Right lobe of liver (tissue), 6 donors: ENCODE data around the gene AKT1S1. TPM values are rescaled to one million over a fixed set of nuclear protein-coding genes. Genes with fewer than 3 reads are reported as not detected.

ENCODE experiments used
- ATAC-seq, 4 donors: fragments of 200-7000 bp; cut with Tn5 transposase; one replicate each; pipeline ENCODE4 v1.9.1; 2020; ENCODE audit warnings: mild to moderate bottlenecking in 4 of 4, moderate library complexity in 4 of 4
- DNase-seq, 3 donors: peaks; one replicate each; pipeline ENCODE4 v3.0.0-alpha.2; 2020
- H3K27ac ChIP-seq, 3 donors: fragments of 200-600 bp; one replicate each; pipeline ENCODE4 v1.8.0; 2022
- H3K27me3 ChIP-seq, 2 donors: fragments of 200-600 bp; one replicate each; pipeline ENCODE4 v1.8.0; 2022
- H3K36me3 ChIP-seq, 4 donors: fragments of 200-600 bp; sonication (generic) in 1 of 4; one replicate each; pipeline versions ENCODE4 v1.5.1 to v1.8.0; 2017 to 2022; ENCODE audit warnings: control low read depth in 1 of 4
- H3K4me1 ChIP-seq, 4 donors: fragments of 200-600 bp; sonication (generic) in 1 of 4; one replicate each; pipeline versions ENCODE4 v1.5.1 to v1.8.0; 2017 to 2022; ENCODE audit warnings: control low read depth in 1 of 4
- H3K4me3 ChIP-seq, 3 donors: fragments of 200-600 bp; one replicate each; pipeline ENCODE4 v1.8.0; 2022
- H3K9me3 ChIP-seq, 4 donors: fragments of 200-600 bp; sonication (generic) in 1 of 4; one replicate each; pipeline versions ENCODE4 v1.5.1 to v1.8.0; 2017 to 2022; ENCODE audit warnings: control low read depth in 1 of 4
- POLR2A ChIP-seq: fragments of 450-650 bp; IDR thresholded peaks from one replicate; pipeline ENCODE4 v1.6.1; 2017; ENCODE audit warnings: antibody characterized with exemption, mild to moderate bottlenecking
- WGBS: methylation state at CpG from one replicate; pipeline ENCODE4 v1.1.6; 2018; ENCODE audit warnings: low coverage, low lambda C conversion rate; ENCODE audit not compliant: insufficient coverage; ENCODE audit errors: missing lambda C conversion rate; 5-methylcytosine and 5-hydroxymethylcytosine counted together
- intact Hi-C, 2 donors: fragments of 100-400 bp; cut with DNase I; formaldehyde crosslinking; loops; one replicate each; pipeline versions ENCODE4 v1.11.2 to v1.14.1; 2022
- total RNA-seq, 6 experiments: library from RNA; depleted of rRNA in 2 of 6; stranded (reverse); fragments of >200 nt in 2 of 6; fragmentation: NEBNext Ultra II Directional in 3 of 6; extraction: Animal tissue kit (Norgen Biotek cat#: 25700) in 3 of 6; gene quantifications; one replicate each; pipeline versions ENCODE4 v1.1.0 to v1.2.4, GENCODE V29; 2016 to 2023
- TF ChIP-seq, protein P1 (sequence below), 4 donors: fragments of 200-600 bp in 3 of 4; fragments of 450-650 bp in 1 of 4; IDR thresholded peaks; one replicate each; pipeline versions ENCODE4 v1.5.1 to v1.8.0; 2016 to 2022; ENCODE audit warnings: antibody characterized with exemption in 4 of 4, mild to moderate bottlenecking in 2 of 4
- donor health status: DM: no; HTN: yes; CAD: no.
- donor health status: DM: no; HTN: no; CAD: no.
- donor health status: DM: no; HTN: no; CAD: no.
- donor health status: DM: no; HTN: yes; CAD: no.
- donor health status: DM: no; HTN: yes; CAD: no.

AKT1S1 gene
- total RNA-seq, 6 experiments from 2014 or later, result 18.2 to 27.0 (median 22.4) TPM

DNA sequence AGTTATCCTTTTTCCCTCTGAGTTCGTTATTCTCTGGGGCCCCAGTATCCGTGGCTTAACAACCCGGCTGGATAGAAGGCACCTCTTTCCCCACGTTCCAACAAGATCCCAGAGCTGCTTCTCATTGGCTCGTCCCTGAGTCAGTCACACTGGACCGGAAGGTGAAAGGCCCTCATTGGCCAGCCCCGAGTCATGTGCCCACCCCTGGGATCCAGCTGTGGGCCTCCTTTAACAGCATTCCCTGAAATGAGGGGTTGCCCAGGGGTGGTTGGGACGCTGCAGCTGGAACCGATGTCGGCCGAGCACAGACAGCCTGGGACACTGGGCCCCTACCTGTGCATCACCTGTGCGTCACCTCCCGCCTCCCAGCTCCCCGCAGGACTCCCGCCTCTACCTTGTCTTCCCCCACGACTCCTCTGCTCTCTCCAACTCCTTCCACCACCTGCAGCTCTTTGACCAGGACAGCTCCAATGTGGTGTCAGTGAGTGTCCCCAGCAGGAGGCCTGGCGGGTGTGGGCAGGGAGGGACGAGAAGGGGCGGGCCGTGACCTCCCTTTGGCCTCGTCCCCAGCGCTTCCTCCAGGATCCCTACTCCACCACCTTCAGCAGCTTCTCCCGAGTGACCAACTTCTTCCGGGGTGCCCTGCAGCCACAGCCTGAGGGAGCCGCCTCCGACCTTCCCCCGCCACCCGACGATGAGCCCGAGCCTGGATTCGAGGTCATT is 4.7 kb upstream of the AKT1S1 start:
- intact Hi-C loops, result no loop called here
- DNase-seq (peak in 1 of 3 donors; percentile 54), ATAC-seq (no peak)
- Histone ChIP-seq H3K9me3 (no peaks in the 10 kb centered on the region), H3K27ac (no peak overlapping the region), H3K4me3 (no peak overlapping the region), H3K36me3 (peaks cover 3 to 68% (median 34%) of the 10 kb centered on the region in 4 donors), H3K27me3 (no peaks in the 10 kb centered on the region), H3K4me1 (peaks cover 0 to 7% (median 3%) of the 10 kb centered on the region in 4 donors)
- TF ChIP-seq, protein P1, sequence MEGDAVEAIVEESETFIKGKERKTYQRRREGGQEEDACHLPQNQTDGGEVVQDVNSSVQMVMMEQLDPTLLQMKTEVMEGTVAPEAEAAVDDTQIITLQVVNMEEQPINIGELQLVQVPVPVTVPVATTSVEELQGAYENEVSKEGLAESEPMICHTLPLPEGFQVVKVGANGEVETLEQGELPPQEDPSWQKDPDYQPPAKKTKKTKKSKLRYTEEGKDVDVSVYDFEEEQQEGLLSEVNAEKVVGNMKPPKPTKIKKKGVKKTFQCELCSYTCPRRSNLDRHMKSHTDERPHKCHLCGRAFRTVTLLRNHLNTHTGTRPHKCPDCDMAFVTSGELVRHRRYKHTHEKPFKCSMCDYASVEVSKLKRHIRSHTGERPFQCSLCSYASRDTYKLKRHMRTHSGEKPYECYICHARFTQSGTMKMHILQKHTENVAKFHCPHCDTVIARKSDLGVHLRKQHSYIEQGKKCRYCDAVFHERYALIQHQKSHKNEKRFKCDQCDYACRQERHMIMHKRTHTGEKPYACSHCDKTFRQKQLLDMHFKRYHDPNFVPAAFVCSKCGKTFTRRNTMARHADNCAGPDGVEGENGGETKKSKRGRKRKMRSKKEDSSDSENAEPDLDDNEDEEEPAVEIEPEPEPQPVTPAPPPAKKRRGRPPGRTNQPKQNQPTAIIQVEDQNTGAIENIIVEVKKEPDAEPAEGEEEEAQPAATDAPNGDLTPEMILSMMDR (IDR thresholded peaks at IDR 0.05), result no peak
- no peak for TF ChIP-seq POLR2A
- 91% methylated on average over 13 of the region's 31 CpGs for WGBS

DNA sequence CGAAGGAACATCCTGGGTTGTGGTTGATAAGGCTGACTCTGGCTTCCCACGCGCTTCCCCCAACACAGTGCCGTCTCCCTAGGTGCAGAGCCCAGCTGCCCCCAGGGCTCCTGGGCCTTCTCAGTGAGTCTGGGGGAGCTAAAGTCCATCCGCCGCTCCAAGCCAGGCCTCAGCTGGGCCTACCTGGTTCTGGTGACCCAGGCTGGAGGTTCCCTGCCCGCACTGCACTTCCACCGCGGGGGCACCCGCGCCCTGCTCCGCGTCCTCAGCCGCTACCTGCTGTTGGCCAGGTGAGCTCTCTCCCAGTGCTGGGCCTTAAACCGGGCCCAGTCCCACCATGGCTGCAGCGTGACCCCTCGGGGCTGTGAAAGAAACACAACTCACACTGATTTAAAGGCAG is 4.0 kb upstream of the AKT1S1 start:
- DNase-seq, result peak in 1 of 3 donors; percentile 51
- Histone ChIP-seq H3K4me3 (no peak overlapping the region), H3K36me3 (peaks cover 3 to 68% (median 34%) of the 10 kb centered on the region in 4 donors), H3K9me3 (no peaks in the 10 kb centered on the region), H3K27ac (no peak overlapping the region), H3K4me1 (peaks cover 0 to 7% (median 3%) of the 10 kb centered on the region in 4 donors), H3K27me3 (no peaks in the 10 kb centered on the region)
- ATAC-seq, result no peak
- TF ChIP-seq, protein P1 (IDR thresholded peaks at IDR 0.05), result no peak
- no peak for TF ChIP-seq POLR2A
- intact Hi-C loops, result no loop called here
- WGBS, result no CpG with 5 or more reads among the region's 17 CpGs

DNA sequence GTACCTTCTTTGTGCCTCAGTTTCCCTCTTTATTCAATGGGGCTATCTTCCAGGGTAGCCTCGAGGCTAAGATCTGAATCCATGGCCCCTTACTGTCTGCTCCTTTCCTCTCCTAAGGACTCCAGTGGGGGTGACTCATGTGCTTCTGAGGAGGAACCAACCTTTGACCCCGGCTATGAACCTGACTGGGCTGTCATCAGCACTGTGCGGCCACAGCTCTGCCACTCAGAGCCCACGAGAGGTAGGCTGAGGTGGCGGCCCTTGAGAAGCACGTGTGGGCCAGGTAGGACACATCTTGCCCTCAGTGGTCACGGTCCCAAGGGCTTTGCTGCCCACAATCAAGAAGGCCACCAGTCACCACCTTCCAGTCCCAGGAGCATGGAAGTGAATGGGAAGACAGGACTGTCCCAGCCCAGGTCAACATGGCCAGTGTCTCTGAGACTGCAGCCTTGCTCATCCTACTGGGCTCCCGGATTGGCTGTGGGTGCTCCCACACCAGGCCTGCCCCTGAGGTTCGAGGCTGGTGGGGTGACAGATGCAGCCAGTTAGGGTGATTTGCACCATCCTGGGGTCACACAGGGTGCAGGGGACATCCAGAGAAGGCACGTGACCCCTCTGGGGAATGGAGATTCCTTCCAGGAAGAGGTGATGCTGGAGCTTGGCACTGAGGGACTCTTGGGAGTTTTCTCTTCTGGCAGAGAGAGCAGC is 3.2 kb upstream of the AKT1S1 start:
- DNase-seq (peak in 1 of 3 donors; percentile 53), ATAC-seq (no peak)
- H3K4me1 ChIP-seq, result peaks cover 0 to 13% (median 6%) of the 10 kb centered on the region in 4 donors
- intact Hi-C loops, result no loop called here
- WGBS, result 83% methylated on average over 1 of the region's 10 CpGs
- H3K36me3 ChIP-seq, result peaks cover 3 to 60% (median 34%) of the 10 kb centered on the region in 4 donors
- TF ChIP-seq, protein P1 (IDR thresholded peaks at IDR 0.05), result no peak
- no peak for TF ChIP-seq POLR2A
- H3K9me3 ChIP-seq, result no peaks in the 10 kb centered on the region
- H3K27ac ChIP-seq, result no peak overlapping the region
- H3K27me3 ChIP-seq, result no peaks in the 10 kb centered on the region
- H3K4me3 ChIP-seq, result no peak overlapping the region

DNA sequence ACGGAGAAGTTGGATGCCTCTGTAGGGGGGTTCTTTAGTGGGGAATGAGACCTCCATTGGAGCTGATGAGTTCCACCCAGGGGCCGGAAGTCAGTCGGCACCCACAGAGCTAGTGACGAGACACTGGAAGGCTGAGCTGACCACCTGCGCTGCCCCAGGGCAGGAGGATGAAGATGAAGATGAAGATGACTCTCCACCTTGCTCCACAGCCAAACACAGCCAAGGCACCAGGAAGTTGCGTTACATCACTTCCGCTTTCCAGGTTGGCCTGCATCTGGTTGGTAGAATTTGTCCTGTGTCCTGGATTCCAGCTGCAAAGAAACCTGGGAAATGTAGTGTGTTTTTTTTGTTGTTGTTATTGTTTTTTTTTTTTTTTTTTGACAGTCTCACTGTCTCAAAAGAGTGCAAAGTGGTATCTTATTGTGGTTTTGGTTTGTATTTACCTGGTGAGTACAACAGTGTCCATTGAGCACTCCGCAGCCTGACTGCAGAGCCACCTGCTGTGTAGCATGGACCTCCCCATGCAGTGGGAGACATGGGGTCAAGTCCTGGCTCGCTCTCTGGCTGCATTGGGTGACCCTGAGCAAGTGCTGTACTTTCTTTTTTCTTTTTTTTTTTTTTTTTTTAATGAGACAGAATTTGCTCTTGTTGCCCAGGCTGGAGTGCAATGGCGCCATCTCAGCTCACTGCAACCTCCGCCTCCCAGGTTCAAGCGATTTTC is 2.2 kb upstream of the AKT1S1 start:
- TF ChIP-seq POLR2A, result no peak
- TF ChIP-seq, protein P1 (IDR thresholded peaks at IDR 0.05), result no peak
- no peaks in the 10 kb centered on the region for H3K9me3 ChIP-seq
- peaks cover 0 to 17% (median 8%) of the 10 kb centered on the region in 4 donors for H3K4me1 ChIP-seq
- peak in 2 of 3 donors; percentile 25 to 52 for DNase-seq
- no peak overlapping the region for H3K4me3 ChIP-seq
- intact Hi-C loops, result no loop called here
- H3K27me3 ChIP-seq, result no peaks in the 10 kb centered on the region
- no peak overlapping the region for H3K27ac ChIP-seq
- no peak for ATAC-seq
- H3K36me3 ChIP-seq, result peaks cover 3 to 51% (median 30%) of the 10 kb centered on the region in 4 donors
- WGBS, result 92% methylated on average over 10 of the region's 12 CpGs
